CD4-positive, CD25-positive, alpha-beta regulatory T cell (primary cell): ENCODE measurements around the gene HTR6. TPM values are rescaled to one million over a fixed set of nuclear protein-coding genes. Genes with fewer than 3 reads are reported as not detected.
A peak's percentile ranks its signal among the peaks of the same experiment; 100 is the strongest.

ENCODE experiments used
- ATAC-seq, 2 donors: fragments of 150-1000 bp; cut with Tn5 transposase; one replicate each; pipeline ENCODE4 v1.10.0; 2021; ENCODE audit warnings: low read depth in 2 of 2, moderate number of reproducible peaks in 2 of 2, moderate library complexity in 1 of 2
- DNase-seq, 3 donors: peaks; one replicate each; pipeline versions ENCODE4 v3.0.0 to v3.0.0-alpha.2; 2012 to 2022; ENCODE audit warnings: mixed read lengths in 1 of 3
- H3K27ac ChIP-seq: one replicate; pipeline ENCODE4 v1.7.0; 2013; ENCODE audit warnings: mild to moderate bottlenecking, low read length; ENCODE audit not compliant: insufficient read depth, poor library complexity, severe bottlenecking
- H3K27me3 ChIP-seq: one replicate; pipeline ENCODE4 v1.7.0; 2013; ENCODE audit warnings: low read length; ENCODE audit not compliant: control insufficient read depth, insufficient read depth
- H3K36me3 ChIP-seq: one replicate; pipeline ENCODE4 v1.7.0; 2013; ENCODE audit warnings: mild to moderate bottlenecking, low read length, moderate library complexity; ENCODE audit not compliant: control insufficient read depth, insufficient read depth
- H3K4me1 ChIP-seq: 2 replicates; pipeline ENCODE4 v1.7.0; 2013; ENCODE audit warnings: mild to moderate bottlenecking, low read length; ENCODE audit not compliant: insufficient read depth, control insufficient read depth, poor library complexity, severe bottlenecking
- H3K4me3 ChIP-seq: one replicate; pipeline ENCODE4 v1.7.0; 2013; ENCODE audit warnings: low read depth, mild to moderate bottlenecking, low read length, moderate library complexity
- H3K9me3 ChIP-seq, 2 experiments: 1 replicate in 1 of 2; 2 replicates in 1 of 2; pipeline ENCODE4 v1.7.0; 2013; ENCODE audit warnings: low read length in 2 of 2, mild to moderate bottlenecking in 1 of 2, moderate library complexity in 1 of 2; ENCODE audit not compliant: control insufficient read depth in 2 of 2
- H3K27ac Mint-ChIP-seq, 3 donors: one replicate each; pipeline ENCODE4 v1.8.0; 2020 to 2022; ENCODE audit warnings: mild to moderate bottlenecking in 3 of 3, mixed read lengths in 3 of 3, moderate library complexity in 2 of 3
- H3K27me3 Mint-ChIP-seq: one replicate; pipeline ENCODE4 v1.8.0; 2022; ENCODE audit warnings: mild to moderate bottlenecking, mixed read lengths
- H3K36me3 Mint-ChIP-seq: one replicate; pipeline ENCODE4 v1.8.0; 2020; ENCODE audit warnings: mixed read lengths
- H3K4me1 Mint-ChIP-seq, 4 donors: one replicate each; pipeline ENCODE4 v1.8.0; 2020 to 2022; ENCODE audit warnings: mixed read lengths in 4 of 4, mild to moderate bottlenecking in 1 of 4
- H3K4me3 Mint-ChIP-seq, 4 donors: one replicate each; pipeline ENCODE4 v1.8.0; 2020 to 2022; ENCODE audit warnings: mild to moderate bottlenecking in 4 of 4, mixed read lengths in 4 of 4, moderate library complexity in 3 of 4
- H3K9me3 Mint-ChIP-seq, 7 donors: one replicate each; pipeline ENCODE4 v1.8.0; 2020 to 2022; ENCODE audit warnings: mixed read lengths in 7 of 7, mild to moderate bottlenecking in 3 of 7, moderate library complexity in 2 of 7
- polyA plus RNA-seq, 4 donors: library from polyadenylated mRNA; unstranded; fragments of 300-500 nt; fragmentation: Illumina TruSeq; gene quantifications; one replicate each; pipeline ENCODE4 v1.2.3, GENCODE V29; 2021
- total RNA-seq: library from RNA; stranded (reverse); gene quantifications from one replicate; pipeline ENCODE4 v1.2.3, GENCODE V29; 2022

HTR6 gene
- total and polyA plus RNA-seq, 5 donors from 2014 or later, result 0.15 to 0.31 (median 0.19) TPM; not detected in 2

GRCh38 chr1:19683351-19683750 is 18.7 kb downstream of the HTR6 start:
- peaks cover 0 to 4% (median 0%) of the 10 kb centered on the region in 7 donors for H3K9me3 Mint-ChIP-seq
- Histone ChIP-seq H3K36me3 (peaks cover 3% of the 10 kb centered on the region), H3K9me3 (peaks cover 0 to 2% of the 10 kb centered on the region in 2 experiments), H3K4me1 (peaks cover 11% of the 10 kb centered on the region), H3K27ac (no peak overlapping the region), H3K27me3 (no peaks in the 10 kb centered on the region), H3K4me3 (no peak overlapping the region)
- DNase-seq (no peak), ATAC-seq (no peak)
- H3K27ac Mint-ChIP-seq, result no peak overlapping the region
- H3K36me3 Mint-ChIP-seq, result peaks cover 19% of the 10 kb centered on the region
- H3K4me3 Mint-ChIP-seq, result no peak overlapping the region
- H3K4me1 Mint-ChIP-seq, result peaks cover 0 to 14% (median 11%) of the 10 kb centered on the region in 4 donors
- no peaks in the 10 kb centered on the region for H3K27me3 Mint-ChIP-seq

- Histone ChIP-seq H3K9me3 (peaks cover 0 to 2% of the 10 kb centered on the region in 2 experiments), H3K4me3 (no peak overlapping the region), H3K27ac (no peak overlapping the region), H3K4me1 (peaks cover 24% of the 10 kb centered on the region), H3K27me3 (no peaks in the 10 kb centered on the region), H3K36me3 (peaks cover 3% of the 10 kb centered on the region)
- ATAC-seq (no peak), DNase-seq (no peak)
- H3K9me3 Mint-ChIP-seq, result peaks cover 0 to 4% (median 0%) of the 10 kb centered on the region in 7 donors
- no peak overlapping the region for H3K27ac Mint-ChIP-seq
- no peak overlapping the region for H3K4me3 Mint-ChIP-seq
- peaks cover 24% of the 10 kb centered on the region for H3K36me3 Mint-ChIP-seq
- H3K27me3 Mint-ChIP-seq, result no peaks in the 10 kb centered on the region
- H3K4me1 Mint-ChIP-seq, result peaks cover 0 to 25% (median 19%) of the 10 kb centered on the region in 4 donors
Measured at GRCh38 chr1:19684677-19685076, 20.0 kb downstream of the HTR6 start.

- H3K27ac Mint-ChIP-seq, result no peak overlapping the region
- no peak overlapping the region for H3K27ac ChIP-seq
- peaks cover 0 to 8% (median 0%) of the 10 kb centered on the region in 7 donors for H3K9me3 Mint-ChIP-seq
- DNase-seq (no peak), ATAC-seq (no peak)
- peaks cover 25% of the 10 kb centered on the region for H3K36me3 Mint-ChIP-seq
- H3K9me3 ChIP-seq, result peaks cover 4 to 7% of the 10 kb centered on the region in 2 experiments
- no peak overlapping the region for H3K4me3 ChIP-seq
- H3K4me3 Mint-ChIP-seq, result no peak overlapping the region
- H3K4me1 ChIP-seq, result peaks cover 27% of the 10 kb centered on the region
- peaks cover 0 to 28% (median 20%) of the 10 kb centered on the region in 4 donors for H3K4me1 Mint-ChIP-seq
- H3K36me3 ChIP-seq, result peaks cover 3% of the 10 kb centered on the region
- no peaks in the 10 kb centered on the region for H3K27me3 Mint-ChIP-seq
- no peaks in the 10 kb centered on the region for H3K27me3 ChIP-seq
Measured at GRCh38 chr1:19685994-19686393, 21.3 kb downstream of the HTR6 start.

- Histone ChIP-seq H3K36me3 (peaks cover 3% of the 10 kb centered on the region), H3K27ac (peak overlapping the region; percentile 67), H3K27me3 (no peaks in the 10 kb centered on the region), H3K4me1 (peaks cover 27% of the 10 kb centered on the region), H3K4me3 (peak overlapping the region; percentile 44), H3K9me3 (peaks cover 4 to 7% of the 10 kb centered on the region in 2 experiments)
- peaks cover 0 to 28% (median 22%) of the 10 kb centered on the region in 4 donors for H3K4me1 Mint-ChIP-seq
- no peaks in the 10 kb centered on the region for H3K27me3 Mint-ChIP-seq
- DNase-seq (no peak), ATAC-seq (no peak)
- H3K9me3 Mint-ChIP-seq, result peaks cover 0 to 10% (median 0%) of the 10 kb centered on the region in 7 donors
- H3K27ac Mint-ChIP-seq, result peak overlapping the region; percentile 62 to 95 (median 92)
- H3K4me3 Mint-ChIP-seq, result peak overlapping the region in 3 of 4 donors; percentile 33 to 54 (median 41)
- H3K36me3 Mint-ChIP-seq, result peaks cover 33% of the 10 kb centered on the region
Measured at GRCh38 chr1:19687414-19687813, 22.7 kb downstream of the HTR6 start.

- Histone ChIP-seq H3K4me1 (peaks cover 27% of the 10 kb centered on the region), H3K9me3 (peaks cover 4 to 7% of the 10 kb centered on the region in 2 experiments), H3K27me3 (no peaks in the 10 kb centered on the region), H3K4me3 (peak overlapping the region; percentile 44), H3K36me3 (peaks cover 3% of the 10 kb centered on the region), H3K27ac (peak overlapping the region; percentile 67)
- peaks cover 0 to 10% (median 0%) of the 10 kb centered on the region in 7 donors for H3K9me3 Mint-ChIP-seq
- peaks cover 0 to 28% (median 22%) of the 10 kb centered on the region in 4 donors for H3K4me1 Mint-ChIP-seq
- peak overlapping the region; percentile 83 to 95 (median 93) for H3K27ac Mint-ChIP-seq
- peaks cover 33% of the 10 kb centered on the region for H3K36me3 Mint-ChIP-seq
- ATAC-seq (peak; percentile 72 to 73), DNase-seq (peak in 2 of 3 donors; percentile 58 to 82)
- H3K27me3 Mint-ChIP-seq, result no peaks in the 10 kb centered on the region
- peak overlapping the region; percentile 4 to 74 (median 32) for H3K4me3 Mint-ChIP-seq
Measured at GRCh38 chr1:19688041-19688842, 23.6 kb downstream of the HTR6 start.

GRCh38 chr1:19689085-19689757 is 24.5 kb downstream of the HTR6 start:
- H3K4me3 ChIP-seq, result no peak overlapping the region

GRCh38 chr1:19689856-19690255 is 25.2 kb downstream of the HTR6 start:
- peak overlapping the region; percentile 42 to 95 (median 74) for H3K27ac Mint-ChIP-seq
- H3K9me3 ChIP-seq, result peaks cover 4 to 7% of the 10 kb centered on the region in 2 experiments
- H3K9me3 Mint-ChIP-seq, result peaks cover 0 to 10% (median 0%) of the 10 kb centered on the region in 7 donors
- H3K27me3 Mint-ChIP-seq, result no peaks in the 10 kb centered on the region
- no peaks in the 10 kb centered on the region for H3K36me3 ChIP-seq
- DNase-seq, result no peak
- H3K27ac ChIP-seq, result peak overlapping the region; percentile 67
- peak overlapping the region in 1 of 4 donors; percentile 60 for H3K4me3 Mint-ChIP-seq
- ATAC-seq, result no peak
- H3K4me1 Mint-ChIP-seq, result peaks cover 0 to 28% (median 22%) of the 10 kb centered on the region in 4 donors
- H3K27me3 ChIP-seq, result no peaks in the 10 kb centered on the region
- H3K36me3 Mint-ChIP-seq, result peaks cover 36% of the 10 kb centered on the region
- peaks cover 27% of the 10 kb centered on the region for H3K4me1 ChIP-seq
- no peak overlapping the region for H3K4me3 ChIP-seq

More at GRCh38 chr1:19689085-19689757, 24.5 kb downstream of the HTR6 start:
- H3K27ac Mint-ChIP-seq, result peak overlapping the region in 2 of 3 donors; percentile 93 to 95
- Histone ChIP-seq H3K36me3 (peaks cover 3% of the 10 kb centered on the region), H3K27me3 (no peaks in the 10 kb centered on the region), H3K9me3 (peaks cover 4 to 7% of the 10 kb centered on the region in 2 experiments), H3K4me1 (peaks cover 27% of the 10 kb centered on the region), H3K27ac (peak overlapping the region; percentile 67)
- DNase-seq (no peak), ATAC-seq (no peak)
- peaks cover 34% of the 10 kb centered on the region for H3K36me3 Mint-ChIP-seq
- peaks cover 0 to 28% (median 22%) of the 10 kb centered on the region in 4 donors for H3K4me1 Mint-ChIP-seq
- H3K9me3 Mint-ChIP-seq, result peaks cover 0 to 10% (median 0%) of the 10 kb centered on the region in 7 donors
- H3K4me3 Mint-ChIP-seq, result peak overlapping the region in 1 of 4 donors; percentile 16
- no peaks in the 10 kb centered on the region for H3K27me3 Mint-ChIP-seq
